ENCODE data around the gene ETFDH. TPM values are rescaled to one million over a fixed set of nuclear protein-coding genes. Genes with fewer than 3 reads are reported as not detected.
"Not testable (repeated sequence)": the region's sequence is repeated elsewhere in the genome, so short reads cannot be mapped to it uniquely, and the experiment has no call there.

ETFDH gene
- total RNA-seq, 4 donors from 2014 or later: 15.6 to 46.8 (median 27.6) TPM

DNA sequence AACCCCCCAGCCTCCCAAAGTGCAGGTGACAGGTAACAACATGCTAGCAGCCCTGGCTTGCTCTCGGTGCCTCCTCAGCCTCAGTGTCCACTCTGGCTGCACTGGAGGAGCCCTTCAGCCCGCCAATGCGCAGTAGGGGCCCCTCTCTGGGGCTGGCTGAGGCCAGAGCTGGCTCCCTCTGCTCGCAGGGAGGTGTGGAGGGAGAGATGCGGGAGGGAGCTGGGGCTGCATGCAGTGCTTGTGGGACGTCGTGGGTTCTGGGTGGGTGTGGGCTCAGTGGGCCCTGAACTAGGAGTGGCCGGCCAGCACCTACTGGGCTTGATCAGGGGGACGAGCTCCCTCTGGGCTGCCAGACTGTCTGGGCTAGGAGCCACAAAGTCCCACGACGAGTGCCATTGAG, 14.8 kb upstream of the ETFDH start:
- intact Hi-C loops (cut with DNase I; ENCODE audit: low total_unique reads): no loop called here
- no peaks in the 10 kb centered on the region for H3K27me3 ChIP-seq
- no peak overlapping the region for H3K4me3 ChIP-seq
- no peaks in the 10 kb centered on the region for H3K4me1 ChIP-seq
- no peak for DNase-seq
- no peaks in the 10 kb centered on the region for H3K9me3 ChIP-seq
- no peak overlapping the region for H3K27ac ChIP-seq
- TF ChIP-seq POLR2A (IDR thresholded peaks at IDR 0.05): no peak
- TF ChIP-seq, protein P1, sequence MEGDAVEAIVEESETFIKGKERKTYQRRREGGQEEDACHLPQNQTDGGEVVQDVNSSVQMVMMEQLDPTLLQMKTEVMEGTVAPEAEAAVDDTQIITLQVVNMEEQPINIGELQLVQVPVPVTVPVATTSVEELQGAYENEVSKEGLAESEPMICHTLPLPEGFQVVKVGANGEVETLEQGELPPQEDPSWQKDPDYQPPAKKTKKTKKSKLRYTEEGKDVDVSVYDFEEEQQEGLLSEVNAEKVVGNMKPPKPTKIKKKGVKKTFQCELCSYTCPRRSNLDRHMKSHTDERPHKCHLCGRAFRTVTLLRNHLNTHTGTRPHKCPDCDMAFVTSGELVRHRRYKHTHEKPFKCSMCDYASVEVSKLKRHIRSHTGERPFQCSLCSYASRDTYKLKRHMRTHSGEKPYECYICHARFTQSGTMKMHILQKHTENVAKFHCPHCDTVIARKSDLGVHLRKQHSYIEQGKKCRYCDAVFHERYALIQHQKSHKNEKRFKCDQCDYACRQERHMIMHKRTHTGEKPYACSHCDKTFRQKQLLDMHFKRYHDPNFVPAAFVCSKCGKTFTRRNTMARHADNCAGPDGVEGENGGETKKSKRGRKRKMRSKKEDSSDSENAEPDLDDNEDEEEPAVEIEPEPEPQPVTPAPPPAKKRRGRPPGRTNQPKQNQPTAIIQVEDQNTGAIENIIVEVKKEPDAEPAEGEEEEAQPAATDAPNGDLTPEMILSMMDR (IDR thresholded peaks at IDR 0.05): no peak
- no peaks in the 10 kb centered on the region for H3K36me3 ChIP-seq

GRCh38 chr4:158663255-158663654, 8.8 kb upstream of the ETFDH start:
- H3K4me1 ChIP-seq; H3K9me3 ChIP-seq; H3K36me3 ChIP-seq; H3K27ac ChIP-seq; H3K27me3 ChIP-seq; H3K4me3 ChIP-seq; DNase-seq; intact Hi-C loops (cut with DNase I; ENCODE audit: low total_unique reads): not testable (repeated sequence)

- DNase-seq; H3K4me3 ChIP-seq; H3K4me1 ChIP-seq; H3K27ac ChIP-seq; H3K9me3 ChIP-seq; intact Hi-C loops (cut with DNase I; ENCODE audit: low total_unique reads); H3K27me3 ChIP-seq; H3K36me3 ChIP-seq: not testable (repeated sequence)
These were observed 8.1 kb upstream of the ETFDH start for GRCh38 chr4:158663707-158664625.

DNA sequence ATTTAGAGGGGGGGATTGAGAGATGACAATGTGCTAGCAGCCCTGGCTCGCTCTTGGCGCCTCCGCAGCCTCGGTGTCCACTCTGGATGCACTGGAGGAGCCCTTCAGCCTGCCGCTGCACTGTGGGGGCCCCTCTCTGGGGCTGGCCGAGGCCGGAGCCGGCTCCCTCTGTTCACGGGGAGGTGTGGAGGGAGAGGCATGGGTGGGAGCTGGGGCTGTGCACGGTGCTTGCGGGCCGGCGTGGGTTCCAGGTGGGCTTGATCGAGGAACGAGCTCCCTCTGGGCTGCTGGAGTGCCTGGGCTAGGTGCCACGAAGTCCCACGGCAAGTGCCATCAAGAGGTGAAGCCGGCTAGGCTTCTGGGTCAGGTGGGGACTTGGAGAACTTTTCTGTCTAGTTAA, 7.3 kb upstream of the ETFDH start:
- no peak for TF ChIP-seq POLR2A (IDR thresholded peaks at IDR 0.05)
- TF ChIP-seq, protein P1 (IDR thresholded peaks at IDR 0.05): no peak
- DNase-seq: no peak
- Histone ChIP-seq H3K4me3 (no peak overlapping the region), H3K27me3 (no peaks in the 10 kb centered on the region), H3K36me3 (no peaks in the 10 kb centered on the region), H3K9me3 (no peaks in the 10 kb centered on the region), H3K4me1 (no peaks in the 10 kb centered on the region), H3K27ac (no peak overlapping the region)
- intact Hi-C loops (cut with DNase I; ENCODE audit: low total_unique reads): no loop called here

- no peaks in the 10 kb centered on the region for H3K27me3 ChIP-seq
- H3K36me3 ChIP-seq: no peaks in the 10 kb centered on the region
- DNase-seq: no peak
- no peak overlapping the region for H3K27ac ChIP-seq
- H3K4me3 ChIP-seq: no peak overlapping the region
- peaks cover 0 to 4% of the 10 kb centered on the region in 2 donors for H3K4me1 ChIP-seq
- intact Hi-C loops (cut with DNase I; ENCODE audit: low total_unique reads): no loop called here
- no peaks in the 10 kb centered on the region for H3K9me3 ChIP-seq
- no peak for TF ChIP-seq POLR2A (IDR thresholded peaks at IDR 0.05)
- TF ChIP-seq, protein P1 (IDR thresholded peaks at IDR 0.05): no peak
These were observed 5.2 kb upstream of the ETFDH start for GRCh38 chr4:158666892-158667291.

DNA sequence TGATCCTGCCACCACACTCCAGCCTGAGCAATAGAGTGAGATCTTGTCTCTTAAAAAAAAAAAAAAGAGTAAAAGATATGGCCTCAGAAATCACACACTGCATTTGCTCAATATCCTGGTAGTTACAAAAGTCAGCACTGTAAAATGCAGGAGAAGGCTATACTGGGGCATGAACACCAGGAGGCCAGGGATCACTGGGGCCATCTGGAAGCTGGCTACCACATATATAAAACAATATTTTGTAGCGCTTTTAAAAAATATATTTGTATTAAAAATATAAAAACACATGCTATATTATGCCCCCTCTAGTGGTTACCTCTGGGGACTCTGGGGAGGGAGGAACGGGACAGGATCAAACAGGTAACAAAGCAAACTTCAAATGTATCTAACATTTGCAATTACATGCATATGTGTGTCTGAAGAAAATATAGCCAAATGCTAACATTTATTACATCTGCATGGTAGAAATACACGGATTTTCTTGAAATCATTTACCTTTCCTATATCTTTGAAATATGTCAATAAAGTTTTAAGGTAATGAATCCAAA, 4.4 kb upstream of the ETFDH start:
- TF ChIP-seq, protein P1 (IDR thresholded peaks at IDR 0.05): no peak
- no peak for TF ChIP-seq POLR2A (IDR thresholded peaks at IDR 0.05)
- no peaks in the 10 kb centered on the region for H3K36me3 ChIP-seq
- H3K9me3 ChIP-seq: no peaks in the 10 kb centered on the region
- no peak overlapping the region for H3K27ac ChIP-seq
- H3K4me1 ChIP-seq: peaks cover 0 to 4% of the 10 kb centered on the region in 2 donors
- intact Hi-C loops (cut with DNase I; ENCODE audit: low total_unique reads): no loop called here
- no peak for DNase-seq
- H3K27me3 ChIP-seq: no peaks in the 10 kb centered on the region
- H3K4me3 ChIP-seq: no peak overlapping the region
